Fibroblast of skin of scalp (primary cell): ENCODE results near the gene GLYAT. TPM values are rescaled to one million over a fixed set of nuclear protein-coding genes. Genes with fewer than 3 reads are reported as not detected.
A peak's percentile ranks its signal among the peaks of the same experiment; 100 is the strongest.

Experiments
- DNase-seq: peaks from one replicate; pipeline ENCODE4 v3.0.0-alpha.2; 2013
- polyA plus RNA-seq, 2 experiments: library from polyadenylated mRNA; unstranded; fragments of 120-200 nt; gene quantifications; one replicate each; pipeline ENCODE4 v1.2.1, GENCODE V29; 2013; ENCODE audit not compliant: insufficient read length in 2 of 2

The GLYAT gene, protein sequence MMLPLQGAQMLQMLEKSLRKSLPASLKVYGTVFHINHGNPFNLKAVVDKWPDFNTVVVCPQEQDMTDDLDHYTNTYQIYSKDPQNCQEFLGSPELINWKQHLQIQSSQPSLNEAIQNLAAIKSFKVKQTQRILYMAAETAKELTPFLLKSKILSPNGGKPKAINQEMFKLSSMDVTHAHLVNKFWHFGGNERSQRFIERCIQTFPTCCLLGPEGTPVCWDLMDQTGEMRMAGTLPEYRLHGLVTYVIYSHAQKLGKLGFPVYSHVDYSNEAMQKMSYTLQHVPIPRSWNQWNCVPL
- not detected for polyA plus RNA-seq (2013, experiment 1 of 2; ENCODE audit: insufficient read length)
- 0.69 TPM for polyA plus RNA-seq (2013, experiment 2 of 2; ENCODE audit: insufficient read length)

- no peak for DNase-seq
Observed at GRCh38 chr11:58731819-58732218, at the start of gene GLYAT. GLYAT (minus strand) TSS chr11:58731943; CDS start chr11:58724496, 7,447 bp downstream.

GRCh38 chr11:58781345-58781744 lies 49.6 kb upstream of the GLYAT start:
- DNase-seq = no peak

DNA sequence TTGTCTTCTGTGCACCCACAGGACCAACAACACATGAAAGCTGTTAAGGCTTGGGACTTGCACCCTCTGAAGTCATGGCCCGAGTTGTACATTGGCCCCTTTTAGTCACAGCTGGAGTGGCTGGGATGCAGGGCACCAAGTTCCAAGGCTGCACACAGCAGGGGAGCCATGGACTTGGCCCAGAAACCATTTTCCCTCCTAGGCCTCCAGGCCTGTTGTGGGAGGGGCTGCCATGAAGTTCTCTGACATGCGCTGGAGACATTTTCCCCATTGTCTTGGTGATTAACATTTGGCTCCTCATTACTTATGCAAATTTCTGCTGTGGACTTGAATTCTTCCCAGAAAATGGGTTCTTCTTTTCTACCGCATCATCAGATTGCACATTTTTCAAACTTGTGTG lies 48.8 kb upstream of the GLYAT start:
- no peak for DNase-seq

- no peak for DNase-seq
Observed at GRCh38 chr11:58776891-58777710, 45.4 kb upstream of the GLYAT start.

DNA sequence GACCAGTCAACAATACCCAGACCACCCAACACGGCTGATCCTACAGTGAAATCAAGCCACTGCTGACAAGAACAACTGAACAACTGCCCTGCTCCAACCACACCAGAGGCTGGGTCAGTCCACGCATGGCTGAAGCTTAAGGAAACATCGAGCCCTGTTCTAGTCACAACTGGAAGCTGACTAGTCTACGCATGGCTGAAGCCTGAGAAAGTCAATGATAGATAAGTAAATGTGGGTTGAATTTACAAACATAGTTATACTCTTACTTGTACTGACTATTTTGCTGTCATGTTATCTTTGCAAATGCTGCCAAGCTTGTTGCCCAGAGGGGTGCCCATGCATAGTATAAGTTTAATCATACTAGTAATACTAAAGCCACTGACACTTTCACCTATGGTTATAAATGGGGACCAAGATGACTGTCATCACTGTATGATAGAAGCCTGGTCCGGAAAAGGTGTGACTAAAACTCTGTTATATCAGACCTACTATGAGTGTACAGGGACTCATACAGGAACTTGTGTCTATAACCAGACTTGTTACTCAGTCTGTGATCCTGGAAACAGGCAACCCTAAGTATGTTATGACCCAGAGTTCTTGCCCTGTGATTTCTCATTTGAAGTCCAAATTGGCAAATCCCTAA lies 43.4 kb upstream of the GLYAT start:
- no peak for DNase-seq

DNA sequence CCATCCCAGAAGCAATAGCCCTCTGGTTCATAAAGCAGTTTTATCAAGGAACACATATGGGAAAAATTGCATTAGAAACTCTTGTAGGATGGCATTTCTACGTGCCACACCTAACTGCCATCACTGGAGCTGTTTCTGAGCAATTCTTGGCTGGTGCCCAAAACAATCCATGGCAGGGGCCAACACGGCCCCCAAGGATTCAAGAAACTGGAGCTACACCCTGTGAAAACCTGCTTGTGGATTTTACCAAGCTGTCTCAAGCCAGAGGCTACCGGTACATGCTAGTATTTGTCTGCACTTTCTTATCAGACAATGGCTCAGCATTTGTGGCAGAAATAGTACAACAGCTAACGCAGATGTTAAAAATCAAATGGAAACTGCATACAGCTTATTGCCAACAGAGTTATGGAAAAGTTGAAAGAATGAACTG lies 42.4 kb upstream of the GLYAT start:
- no peak for DNase-seq

- DNase-seq = no peak
Observed at GRCh38 chr11:58773337-58773736, 41.6 kb upstream of the GLYAT start.

DNA sequence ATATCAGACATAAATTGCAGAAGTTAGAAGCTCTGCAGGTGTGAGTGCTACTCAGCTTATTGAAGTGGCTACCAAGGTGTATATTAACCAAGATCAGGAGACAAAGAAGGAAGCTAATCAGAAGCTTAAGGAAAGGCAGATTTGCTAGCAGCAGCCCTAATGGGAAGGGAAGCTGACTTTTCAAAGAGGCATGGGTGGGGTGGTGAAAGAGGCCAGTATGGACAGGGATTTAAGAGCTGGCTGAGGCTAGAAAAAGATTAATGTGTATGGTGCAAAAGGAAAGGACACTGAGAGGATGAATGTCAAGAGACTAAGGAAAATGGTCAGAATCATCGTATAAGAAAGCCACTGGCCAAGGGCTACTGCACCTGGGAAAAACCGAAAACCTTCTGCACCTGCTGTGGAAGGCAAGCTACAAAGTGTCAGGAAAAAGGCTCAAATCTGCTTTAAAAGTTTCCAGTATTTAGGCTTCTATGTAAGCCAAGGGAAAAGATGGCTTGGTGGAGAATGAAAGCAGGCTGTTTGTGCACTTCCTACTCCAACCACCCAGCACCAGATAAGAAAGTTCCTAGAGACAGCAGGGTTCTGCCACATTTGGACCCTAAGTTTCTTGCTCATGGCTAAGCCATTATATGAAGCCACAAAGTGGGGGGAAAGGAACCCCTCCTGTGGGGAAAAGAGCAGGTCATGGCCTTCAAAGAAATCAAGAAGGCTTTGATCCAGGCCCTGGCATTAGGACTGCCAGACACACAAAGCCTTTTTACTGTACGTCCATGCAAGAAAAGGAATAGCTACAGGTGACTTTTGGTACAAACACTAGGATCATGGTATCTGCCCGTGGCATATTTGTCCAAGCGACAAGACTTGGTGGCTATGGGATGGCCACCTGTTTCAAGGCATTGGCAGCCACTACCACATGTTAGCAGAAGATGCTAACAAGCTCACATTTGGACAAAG lies 40.9 kb upstream of the GLYAT start:
- no peak for DNase-seq

DNA sequence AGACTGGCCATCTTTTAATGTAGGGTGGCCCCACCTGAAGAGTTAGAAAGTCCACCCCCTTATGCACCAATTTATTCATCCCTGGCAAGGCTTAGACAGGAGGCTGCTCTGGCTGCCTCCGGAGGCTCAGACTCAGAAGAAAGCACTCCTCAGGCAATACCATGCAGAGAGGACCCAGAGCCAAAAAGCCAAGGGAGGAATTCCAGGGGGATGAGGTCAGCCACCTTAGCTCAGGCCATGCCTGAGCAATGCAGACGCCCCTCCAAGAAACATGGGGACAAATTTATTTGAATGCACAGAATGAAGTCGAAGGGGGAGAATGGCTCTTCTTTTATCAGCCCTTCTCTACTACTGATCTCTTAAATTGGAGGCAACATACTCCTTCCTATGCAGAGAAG lies 39.7 kb upstream of the GLYAT start:
- DNase-seq = peak; percentile 2

DNA sequence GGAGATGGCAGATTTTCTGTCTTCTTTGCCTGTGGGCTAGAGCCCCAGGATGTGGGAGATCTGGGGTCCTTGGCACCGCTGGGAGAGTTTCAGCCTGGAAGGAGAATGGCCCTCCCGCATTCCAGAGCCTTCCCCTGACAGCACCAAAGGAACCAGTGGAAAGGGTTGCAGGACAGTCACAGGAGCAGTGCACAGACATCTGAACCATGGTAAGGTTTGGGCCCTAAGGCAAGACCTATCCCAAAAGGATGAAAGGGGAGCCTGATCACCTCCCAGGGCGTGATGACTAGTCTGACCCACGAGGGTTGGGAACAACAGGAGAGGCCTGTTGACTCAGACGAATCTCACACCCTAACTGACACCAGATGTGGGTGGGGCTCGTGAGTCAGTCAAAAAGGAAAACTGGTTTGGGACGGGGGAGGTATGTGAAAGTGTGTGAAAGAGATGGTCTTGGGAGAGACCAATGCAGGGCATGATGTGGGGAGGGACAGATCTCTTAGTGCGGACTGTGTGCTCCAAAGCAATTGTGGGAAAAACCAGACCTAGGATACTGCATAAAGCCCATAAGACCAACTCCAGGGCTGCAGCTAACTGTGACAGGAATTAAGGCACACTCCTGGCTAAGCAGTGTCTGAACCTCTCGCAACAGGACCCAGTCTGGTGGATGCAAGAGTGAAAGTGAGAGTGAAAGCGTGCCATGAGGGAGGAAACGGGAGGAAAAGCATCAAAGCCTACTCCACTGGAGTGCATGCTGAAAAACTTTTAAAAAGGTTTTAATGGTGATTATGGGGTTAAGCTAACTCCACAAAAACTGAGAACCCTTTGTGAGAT lies 39.1 kb upstream of the GLYAT start:
- DNase-seq = peak; percentile 59

- no peak for DNase-seq
Observed at GRCh38 chr11:58770166-58770565, 38.4 kb upstream of the GLYAT start.

DNA sequence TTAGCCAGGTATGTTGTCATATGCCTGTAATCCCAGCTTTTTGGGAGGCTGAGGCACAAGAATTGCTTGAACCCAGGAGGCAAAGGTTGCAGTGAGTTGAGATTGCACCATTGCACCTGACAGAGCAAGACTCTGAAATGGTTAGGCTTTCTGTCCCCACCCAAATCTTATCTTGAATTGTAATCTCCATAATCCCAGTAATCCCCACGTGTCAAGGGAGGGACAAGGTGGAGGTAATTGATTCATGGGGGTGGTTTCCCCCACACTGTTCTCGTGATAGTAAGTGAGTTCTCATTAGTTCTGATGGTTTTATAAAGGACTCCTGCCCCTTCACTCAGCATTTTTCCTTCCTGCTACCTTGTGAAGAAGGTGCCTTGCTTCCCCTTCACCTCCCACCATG lies 37.6 kb upstream of the GLYAT start:
- DNase-seq = no peak

DNA sequence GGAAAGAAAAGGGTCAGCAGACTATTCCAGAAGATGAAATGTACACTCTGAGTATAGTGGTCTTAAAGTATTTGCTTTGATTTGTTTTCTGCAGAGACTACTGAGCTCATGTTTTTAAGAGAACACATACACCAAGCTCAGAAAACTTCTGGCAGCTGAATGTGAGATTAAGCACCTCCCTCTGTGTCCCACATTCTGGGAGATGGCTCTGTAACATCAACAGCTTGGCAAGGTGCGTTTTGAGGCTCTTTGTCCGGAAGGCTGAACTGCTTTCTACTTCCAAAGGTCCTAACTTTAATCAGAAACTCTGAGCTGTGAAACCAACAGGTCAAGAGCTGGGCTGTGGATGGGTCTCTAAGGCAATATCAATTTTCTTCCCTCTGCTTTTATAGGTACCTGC lies 36.4 kb upstream of the GLYAT start:
- DNase-seq = no peak

- no peak for DNase-seq
Observed at GRCh38 chr11:58765078-58765477, 33.3 kb upstream of the GLYAT start.

DNA sequence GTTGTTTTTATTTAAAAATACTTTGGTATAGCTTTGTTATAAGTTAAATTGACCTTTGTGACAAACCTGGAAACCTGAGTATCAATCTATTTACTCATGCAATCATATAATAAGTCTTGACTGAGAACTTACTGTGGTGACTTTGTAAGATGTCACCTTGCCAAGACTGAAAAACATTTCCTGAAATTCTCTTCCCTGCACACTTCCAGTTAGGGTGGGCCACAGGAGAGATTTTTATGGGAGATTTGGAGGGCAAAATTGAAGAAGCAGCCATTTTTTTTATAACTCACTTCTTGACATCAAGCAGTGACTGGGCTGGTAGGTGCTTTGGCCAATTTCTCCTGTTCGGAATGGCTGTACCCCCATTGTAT lies 31.4 kb upstream of the GLYAT start:
- no peak for DNase-seq

DNA sequence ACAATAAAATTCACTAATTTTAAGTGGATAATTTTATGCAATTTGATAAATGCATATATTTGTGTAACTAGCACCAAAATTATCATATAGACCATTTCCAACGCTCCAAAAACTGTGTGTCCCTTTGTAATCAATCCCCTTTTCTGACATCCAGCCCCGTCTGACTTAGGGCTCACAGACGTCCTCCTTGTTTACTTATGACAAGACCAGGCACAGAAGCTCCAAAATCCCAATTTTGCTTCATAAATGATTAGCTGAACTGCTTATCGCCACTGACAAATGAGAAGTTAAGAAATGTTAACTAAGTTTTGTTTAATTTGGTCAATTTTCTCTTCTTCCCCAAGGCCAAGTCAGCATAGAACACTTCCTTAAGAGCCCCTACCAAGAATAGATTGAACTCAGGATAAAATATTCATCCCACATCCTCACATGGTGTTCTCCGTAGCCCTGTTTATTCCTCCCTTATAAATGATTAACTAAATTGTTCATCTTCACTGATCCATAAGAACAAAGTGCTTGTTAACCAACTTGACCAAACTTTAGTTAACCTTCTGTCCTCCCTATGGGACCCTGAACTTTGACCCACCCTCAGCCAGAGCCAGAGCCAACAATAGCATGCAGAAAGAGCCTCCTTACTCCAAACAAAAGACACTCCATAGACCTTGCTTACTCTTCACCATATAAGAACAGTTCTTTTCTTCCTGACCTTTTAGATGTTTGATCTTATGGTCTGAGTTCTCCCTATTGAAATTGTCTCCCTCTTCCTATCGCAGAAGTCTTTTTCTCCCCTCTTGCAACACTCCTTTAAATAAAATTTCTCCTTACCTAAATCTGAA lies 30.8 kb upstream of the GLYAT start:
- DNase-seq = no peak

DNA sequence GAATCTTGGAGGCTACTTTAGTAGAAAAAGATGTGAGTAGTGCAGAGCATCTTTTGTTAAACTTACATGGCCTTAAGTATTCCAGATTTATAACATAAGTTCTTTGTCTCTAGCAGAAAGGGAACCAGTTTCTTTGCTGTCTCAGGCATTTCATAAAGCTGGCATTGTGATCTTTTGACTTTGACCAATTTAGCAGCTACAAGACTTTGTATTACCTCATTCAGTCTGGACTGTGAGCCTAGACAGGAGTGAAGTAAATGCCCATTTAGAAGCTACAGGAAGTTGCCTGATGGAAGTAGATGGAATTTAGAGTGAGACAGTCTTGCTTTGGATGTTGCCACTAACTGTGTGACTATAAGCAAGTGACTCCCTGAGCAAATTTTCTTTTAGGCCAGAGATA lies 25.7 kb upstream of the GLYAT start:
- no peak for DNase-seq

DNA sequence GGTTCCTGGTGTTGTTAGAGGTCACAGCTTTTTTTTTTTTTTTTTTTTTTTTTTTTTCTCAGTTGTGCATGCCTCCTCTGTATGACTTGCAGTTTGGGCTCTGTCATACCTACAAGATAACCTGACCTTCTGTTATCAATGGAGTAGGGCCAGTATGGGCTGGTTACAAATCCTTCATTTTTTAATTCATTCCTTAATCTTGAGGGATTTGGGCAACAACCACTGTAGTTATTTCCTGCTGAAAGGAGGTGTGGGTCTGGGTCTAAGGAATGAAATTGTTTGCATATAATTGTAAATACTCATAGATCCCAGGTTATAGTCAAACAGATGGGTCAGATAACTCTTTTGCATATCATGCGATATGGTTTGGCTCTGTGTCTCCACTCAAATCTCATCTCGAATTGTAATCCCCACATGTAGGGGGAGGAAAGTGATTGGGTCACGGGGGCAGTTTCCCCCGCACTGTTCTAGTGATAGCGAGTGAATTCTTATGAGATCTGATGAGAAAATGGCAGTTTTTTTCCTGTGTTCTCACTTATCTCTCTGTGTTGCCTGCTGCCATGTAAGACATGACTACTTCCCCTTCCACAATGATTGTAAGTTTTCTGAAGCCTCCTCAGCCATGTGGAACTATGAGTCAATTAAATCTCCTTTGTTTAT lies 14.1 kb upstream of the GLYAT start:
- no peak for DNase-seq

GRCh38 chr11:58744988-58745704 lies 13.4 kb upstream of the GLYAT start:
- no peak for DNase-seq
